Stimulated activated CD4-positive, alpha-beta T cell treated with anti-CD3 and anti-CD28 coated beads, Interleukin-15, amount 100 ng/mL, for 24 hours (primary cell): ENCODE data around the gene EIF3I.

Source experiments
- DNase-seq: peaks from one replicate; pipeline ENCODE4 v3.0.0-alpha.2; 2020

Gene EIF3I

GRCh38 chr1:32221980-32222755 is at the start of gene EIF3I, which contains the start of gene TMEM234:
Gene EIF3I (plus strand): TSS chr1:32222407. CDS start chr1:32222442, 35 bp downstream.
Gene TMEM234 (minus strand): TSS chr1:32222353. CDS start chr1:32222322, 31 bp downstream.
- DNase-seq, result peak; percentile 94

- no peak for DNase-seq
Measured at GRCh38 chr1:32172621-32173245, 49.5 kb upstream of the EIF3I start.

- no peak for DNase-seq
Measured at GRCh38 chr1:32178380-32179192, 43.6 kb upstream of the EIF3I start.

- DNase-seq, result no peak
Measured at GRCh38 chr1:32179193-32179442, 43.1 kb upstream of the EIF3I start.

- peak; percentile 95 for DNase-seq
Measured at GRCh38 chr1:32179443-32180185, 42.6 kb upstream of the EIF3I start, which contains the start of gene TXLNA. Gene TXLNA (plus strand): TSS chr1:32179675. CDS start chr1:32180346, 671 bp downstream.

GRCh38 chr1:32180186-32181060 is 41.8 kb upstream of the EIF3I start:
- DNase-seq, result peak; percentile 58

- no peak for DNase-seq
Measured at GRCh38 chr1:32181065-32181464, 41.1 kb upstream of the EIF3I start.

- DNase-seq, result no peak
Measured at GRCh38 chr1:32181563-32181962, 40.6 kb upstream of the EIF3I start.

- DNase-seq, result no peak
Measured at GRCh38 chr1:32182060-32182459, 40.1 kb upstream of the EIF3I start.

GRCh38 chr1:32184650-32185049 is 37.6 kb upstream of the EIF3I start:
- no peak for DNase-seq

- DNase-seq, result no peak
Measured at GRCh38 chr1:32186077-32186476, 36.1 kb upstream of the EIF3I start.

GRCh38 chr1:32186491-32186890 is 35.7 kb upstream of the EIF3I start:
- no peak for DNase-seq

- no peak for DNase-seq
Measured at GRCh38 chr1:32187850-32188249, 34.4 kb upstream of the EIF3I start.

- DNase-seq, result no peak
Measured at GRCh38 chr1:32192220-32192948, 29.8 kb upstream of the EIF3I start.

GRCh38 chr1:32194984-32195383 is 27.2 kb upstream of the EIF3I start:
- no peak for DNase-seq

GRCh38 chr1:32195531-32195930 is 26.7 kb upstream of the EIF3I start:
- DNase-seq, result no peak

- DNase-seq, result no peak
Measured at GRCh38 chr1:32195972-32196823, 26.0 kb upstream of the EIF3I start.

- no peak for DNase-seq
Measured at GRCh38 chr1:32197074-32197473, 25.1 kb upstream of the EIF3I start.

- DNase-seq, result no peak
Measured at GRCh38 chr1:32197837-32198236, 24.4 kb upstream of the EIF3I start.
